HepG2 (cell line): ENCODE results near the gene SLC2A8. TPM values are rescaled to one million over a fixed set of nuclear protein-coding genes. Genes with fewer than 3 reads are reported as not detected.
A peak's percentile ranks its signal among the peaks of the same experiment; 100 is the strongest.

Experiments
- MAZ ChIP-seq, 2 experiments: sonication (generic) in 1 of 2; formaldehyde crosslinking in 1 of 2; IDR thresholded peaks; 2 replicates each; pipeline versions ENCODE4 v1.5.0 to v1.6.1; 2012 to 2020; ENCODE audit warnings: low read depth in 2 of 2, mild to moderate bottlenecking in 2 of 2, borderline replicate concordance in 1 of 2, improper control_type of control experiment in 1 of 2, low read length in 1 of 2, missing genetic modification reagents in 1 of 2, moderate library complexity in 1 of 2
- MLXIP ChIP-seq: sonication (generic); formaldehyde crosslinking; IDR thresholded peaks from 2 replicates; pipeline ENCODE4 v1.9.0; 2021; ENCODE audit warnings: missing genetic modification reagents, borderline replicate concordance
- ZBTB40 ChIP-seq, 2 experiments: fragments of 450-650 bp in 1 of 2; sonication (generic) in 1 of 2; formaldehyde crosslinking in 1 of 2; IDR thresholded peaks; 2 replicates each; pipeline versions ENCODE4 v1.6.1 to v1.8.0; 2016 to 2022; ENCODE audit warnings: antibody characterized with exemption in 1 of 2, mild to moderate bottlenecking in 1 of 2, missing genetic modification reagents in 1 of 2
- polyA plus RNA-seq, 8 experiments: library from polyadenylated mRNA; depleted of rRNA in 3 of 8; stranded (reverse) in 7 of 8; unstranded in 1 of 8; fragments of >200 nt; fragmentation: Illumina TruSeq in 4 of 8; extraction: Trizol in 4 of 8; gene quantifications; 2 replicates each; pipeline versions ENCODE4 v1.2.1 to v1.2.3, GENCODE V29; 2011 to 2016; ENCODE audit warnings: low read depth in 4 of 8, missing spikeins in 1 of 8, mixed read lengths in 1 of 8; ENCODE audit not compliant: insufficient read depth in 1 of 8
- total RNA-seq, 5 experiments: library from RNA; depleted of rRNA; stranded (reverse); fragments of >200 nt; fragmentation: Illumina TruSeq; extraction: Trizol; gene quantifications; 2 replicates each; pipeline ENCODE4 v1.2.3, GENCODE V29; 2016; ENCODE audit warnings: low read depth in 1 of 5
- TF ChIP-seq, protein P1 (sequence below): IDR thresholded peaks from 2 replicates; pipeline ENCODE4 v1.6.1; 2016; ENCODE audit warnings: control low read depth
- TF ChIP-seq, protein P2 (sequence below): sonication (generic); formaldehyde crosslinking; IDR thresholded peaks from 2 replicates; pipeline ENCODE4 v1.8.0; 2022; ENCODE audit warnings: missing genetic modification reagents, mild to moderate bottlenecking, inconsistent platforms, borderline replicate concordance
- TF ChIP-seq, protein P3 (sequence below): sonication (generic); formaldehyde crosslinking; IDR thresholded peaks from 2 replicates; pipeline ENCODE4 v1.5.1; 2020; ENCODE audit warnings: missing genetic modification reagents, mild to moderate bottlenecking, borderline replicate concordance
- TF ChIP-seq, protein P4 (sequence below): sonication (generic); formaldehyde crosslinking; IDR thresholded peaks from 2 replicates; pipeline ENCODE4 v1.9.0; 2022; ENCODE audit warnings: missing genetic modification reagents, mild to moderate bottlenecking, borderline replicate concordance

SLC2A8 gene
- total and polyA plus RNA-seq, 2 of the 13 experiments (the other 11 are each of a cell fraction or from before 2014, with no cell fraction given), result 22.6 to 48.6 TPM

DNA sequence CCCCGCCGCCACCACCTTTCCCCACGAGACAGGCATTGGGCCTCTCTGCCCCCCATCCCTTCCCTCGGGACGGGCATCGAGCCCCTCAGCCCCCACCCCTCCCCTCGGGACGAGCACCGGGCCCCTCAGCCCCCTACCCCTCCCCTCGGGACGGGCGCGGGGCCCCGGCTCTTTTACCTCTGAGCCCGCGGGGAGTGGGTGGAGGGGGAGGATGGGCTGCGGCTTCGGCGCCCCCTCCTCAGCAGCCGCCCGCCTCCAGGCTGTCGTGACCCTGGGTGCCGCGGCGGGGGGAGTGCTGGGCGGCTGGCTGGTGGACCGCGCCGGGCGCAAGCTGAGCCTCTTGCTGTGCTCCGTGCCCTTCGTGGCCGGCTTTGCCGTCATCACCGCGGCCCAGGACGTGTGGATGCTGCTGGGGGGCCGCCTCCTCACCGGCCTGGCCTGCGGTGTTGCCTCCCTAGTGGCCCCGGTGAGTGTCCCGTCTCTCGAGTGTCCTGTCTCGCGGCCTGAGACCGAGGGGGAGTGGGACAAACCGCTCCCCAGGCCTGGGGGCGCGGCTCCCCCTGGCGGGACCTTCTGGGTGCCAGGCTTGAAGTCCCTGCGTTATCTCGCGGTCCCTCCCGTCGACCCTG, 791 bp downstream of the SLC2A8 start (continued):
- TF ChIP-seq ZBTB40 (IDR thresholded peaks at IDR 0.05) (no peak), ZBTB40 (CRISPR knock-in tag; IDR thresholded peaks at IDR 0.05) (no peak), MAZ (IDR thresholded peaks at IDR 0.05; ENCODE audit: borderline replicate concordance, low read depth, low read length) (no peak), MAZ (CRISPR knock-in tag; IDR thresholded peaks at IDR 0.05; ENCODE audit: low read depth) (peak; percentile 34; the same call in 1 of the 2 replicates), MLXIP (CRISPR knock-in tag) (no peak)
- TF ChIP-seq, protein P1, sequence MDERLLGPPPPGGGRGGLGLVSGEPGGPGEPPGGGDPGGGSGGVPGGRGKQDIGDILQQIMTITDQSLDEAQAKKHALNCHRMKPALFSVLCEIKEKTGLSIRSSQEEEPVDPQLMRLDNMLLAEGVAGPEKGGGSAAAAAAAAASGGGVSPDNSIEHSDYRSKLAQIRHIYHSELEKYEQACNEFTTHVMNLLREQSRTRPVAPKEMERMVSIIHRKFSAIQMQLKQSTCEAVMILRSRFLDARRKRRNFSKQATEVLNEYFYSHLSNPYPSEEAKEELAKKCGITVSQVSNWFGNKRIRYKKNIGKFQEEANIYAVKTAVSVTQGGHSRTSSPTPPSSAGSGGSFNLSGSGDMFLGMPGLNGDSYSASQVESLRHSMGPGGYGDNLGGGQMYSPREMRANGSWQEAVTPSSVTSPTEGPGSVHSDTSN (CRISPR knock-in tag), result no peak
- TF ChIP-seq, protein P2, sequence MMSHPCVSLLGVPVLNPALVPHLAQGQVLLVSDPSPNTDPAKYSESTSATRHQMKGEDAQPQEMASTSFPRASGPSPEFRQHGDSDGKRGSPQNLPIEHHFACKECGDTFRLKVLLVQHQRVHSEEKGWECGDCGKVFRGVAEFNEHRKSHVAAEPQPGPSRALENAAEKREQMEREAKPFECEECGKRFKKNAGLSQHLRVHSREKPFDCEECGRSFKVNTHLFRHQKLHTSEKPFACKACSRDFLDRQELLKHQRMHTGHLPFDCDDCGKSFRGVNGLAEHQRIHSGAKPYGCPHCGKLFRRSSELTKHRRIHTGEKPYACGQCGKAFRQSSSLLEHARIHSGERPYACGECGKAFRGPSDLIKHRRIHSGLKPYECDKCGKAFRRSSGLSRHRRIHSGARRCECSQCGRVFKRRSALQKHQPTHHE, result no peak
- TF ChIP-seq, protein P3, sequence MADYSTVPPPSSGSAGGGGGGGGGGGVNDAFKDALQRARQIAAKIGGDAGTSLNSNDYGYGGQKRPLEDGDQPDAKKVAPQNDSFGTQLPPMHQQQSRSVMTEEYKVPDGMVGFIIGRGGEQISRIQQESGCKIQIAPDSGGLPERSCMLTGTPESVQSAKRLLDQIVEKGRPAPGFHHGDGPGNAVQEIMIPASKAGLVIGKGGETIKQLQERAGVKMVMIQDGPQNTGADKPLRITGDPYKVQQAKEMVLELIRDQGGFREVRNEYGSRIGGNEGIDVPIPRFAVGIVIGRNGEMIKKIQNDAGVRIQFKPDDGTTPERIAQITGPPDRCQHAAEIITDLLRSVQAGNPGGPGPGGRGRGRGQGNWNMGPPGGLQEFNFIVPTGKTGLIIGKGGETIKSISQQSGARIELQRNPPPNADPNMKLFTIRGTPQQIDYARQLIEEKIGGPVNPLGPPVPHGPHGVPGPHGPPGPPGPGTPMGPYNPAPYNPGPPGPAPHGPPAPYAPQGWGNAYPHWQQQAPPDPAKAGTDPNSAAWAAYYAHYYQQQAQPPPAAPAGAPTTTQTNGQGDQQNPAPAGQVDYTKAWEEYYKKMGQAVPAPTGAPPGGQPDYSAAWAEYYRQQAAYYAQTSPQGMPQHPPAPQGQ (CRISPR knock-in tag), result no peak
- TF ChIP-seq, protein P4, sequence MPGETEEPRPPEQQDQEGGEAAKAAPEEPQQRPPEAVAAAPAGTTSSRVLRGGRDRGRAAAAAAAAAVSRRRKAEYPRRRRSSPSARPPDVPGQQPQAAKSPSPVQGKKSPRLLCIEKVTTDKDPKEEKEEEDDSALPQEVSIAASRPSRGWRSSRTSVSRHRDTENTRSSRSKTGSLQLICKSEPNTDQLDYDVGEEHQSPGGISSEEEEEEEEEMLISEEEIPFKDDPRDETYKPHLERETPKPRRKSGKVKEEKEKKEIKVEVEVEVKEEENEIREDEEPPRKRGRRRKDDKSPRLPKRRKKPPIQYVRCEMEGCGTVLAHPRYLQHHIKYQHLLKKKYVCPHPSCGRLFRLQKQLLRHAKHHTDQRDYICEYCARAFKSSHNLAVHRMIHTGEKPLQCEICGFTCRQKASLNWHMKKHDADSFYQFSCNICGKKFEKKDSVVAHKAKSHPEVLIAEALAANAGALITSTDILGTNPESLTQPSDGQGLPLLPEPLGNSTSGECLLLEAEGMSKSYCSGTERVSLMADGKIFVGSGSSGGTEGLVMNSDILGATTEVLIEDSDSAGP, result peak; percentile 23; the same call in 1 of the 2 replicates
